PC-3 (cell line): Measurements from ENCODE around the gene SRGAP1.

Experiments used
- CTCF ChIP-seq: fragments of 300-600 bp; sonication (generic); conservative IDR thresholded peaks from 2 replicates; pipeline ENCODE4 v1.5.1; 2017; ENCODE audit warnings: antibody characterized with exemption, low read depth, mild to moderate bottlenecking, low read length
- EZH2 ChIP-seq: fragments of 300-600 bp; sonication (generic); IDR thresholded peaks from one replicate; pipeline ENCODE4 v1.6.1; 2017; ENCODE audit warnings: antibody characterized with exemption, mild to moderate bottlenecking, low read length; ENCODE audit not compliant: unreplicated experiment
- EZH2phosphoT487 ChIP-seq: fragments of 300-600 bp; sonication (generic); IDR thresholded peaks from 2 replicates; pipeline ENCODE4 v1.6.1; 2018; ENCODE audit warnings: mild to moderate bottlenecking, antibody characterized with exemption, low read length, borderline replicate concordance

- TF ChIP-seq CTCF, result no peak
- TF ChIP-seq EZH2phosphoT487, result no peak
- TF ChIP-seq EZH2, result no peak
Measured at GRCh38 chr12:63838411-63838810, 6.1 kb upstream of the SRGAP1 start.
